T-helper 1 cell (primary cell): ENCODE measurements around the gene PRELID3B.
"Not testable (repeated sequence)": the region's sequence is repeated elsewhere in the genome, so short reads cannot be mapped to it uniquely, and the experiment has no call there.

Experiments used
- DNase-seq, 5 donors: peaks; one replicate each; pipeline ENCODE4 v3.0.0-alpha.2; 2012 to 2020

Gene PRELID3B

DNA sequence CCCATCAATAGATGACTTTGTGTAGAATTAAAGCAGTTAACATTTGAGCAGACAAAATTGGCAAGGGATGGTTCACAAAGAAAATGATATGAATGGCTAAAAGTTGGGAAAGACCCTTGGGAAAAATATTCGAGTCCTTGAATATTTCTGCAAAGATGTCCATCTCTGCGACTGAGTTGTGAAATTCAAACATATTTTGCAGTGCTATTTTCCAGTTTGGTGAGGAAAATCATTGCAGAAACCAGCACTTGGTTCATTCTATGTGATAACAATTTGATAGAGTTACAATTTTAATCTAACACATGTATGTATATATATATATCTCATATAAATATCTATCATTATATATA, 6.1 kb upstream of the PRELID3B start:
- no peak for DNase-seq

DNA sequence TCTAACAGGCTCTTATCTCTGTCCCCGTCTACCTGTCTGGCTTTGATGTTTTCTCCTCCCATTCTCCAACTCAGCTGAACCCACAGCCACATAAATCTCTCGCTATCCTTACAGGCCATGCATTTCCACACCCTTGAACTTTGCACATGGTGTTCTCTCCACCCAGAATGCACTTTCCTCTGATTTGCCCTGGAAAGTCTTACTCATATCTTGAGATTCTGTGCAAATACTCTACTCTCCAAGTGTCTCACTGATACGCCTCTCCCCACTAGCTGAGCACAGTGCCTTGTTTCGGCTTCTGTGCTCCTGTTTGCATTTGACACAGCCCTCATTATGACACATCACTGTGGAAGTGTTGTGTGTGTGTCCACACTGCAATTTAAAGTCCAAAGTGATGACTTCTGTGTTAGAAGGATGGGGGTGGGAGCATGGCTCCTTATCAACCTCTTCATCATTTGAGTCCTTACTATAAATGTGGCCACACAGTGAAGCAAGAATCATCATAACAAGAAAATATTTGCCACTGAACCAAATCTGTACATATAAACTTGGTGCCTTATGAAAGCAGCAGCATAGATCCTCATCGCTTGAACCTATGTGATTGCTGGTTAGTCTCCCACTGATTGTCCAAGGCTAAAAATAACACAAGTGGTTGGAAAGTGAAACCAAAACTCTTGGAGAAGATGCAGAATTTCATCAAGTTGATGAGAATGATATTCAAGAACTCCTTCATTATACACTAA, 5.5 kb upstream of the PRELID3B start:
- peak in 1 of 5 donors; percentile 35 for DNase-seq

DNA sequence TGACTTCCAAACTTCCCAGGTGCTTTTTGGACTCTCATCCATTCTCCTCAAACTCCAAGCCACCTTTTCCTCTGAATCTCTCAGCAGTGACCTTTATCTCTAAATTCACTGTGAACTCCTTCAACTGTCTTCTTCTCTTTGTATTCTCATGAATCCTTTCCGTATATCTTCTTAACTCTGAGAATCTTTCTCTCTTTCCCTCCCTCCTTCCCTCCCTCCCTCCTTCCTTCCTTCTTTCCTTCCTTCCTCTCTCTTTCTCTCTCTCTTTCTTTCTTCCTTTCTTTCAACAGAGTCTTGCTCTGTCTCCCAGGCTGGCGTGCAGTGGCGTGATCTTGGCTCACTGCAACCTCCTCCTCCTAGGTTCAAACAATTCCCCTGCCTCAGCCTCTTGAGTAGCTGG, 4.3 kb upstream of the PRELID3B start:
- DNase-seq = no peak

DNA sequence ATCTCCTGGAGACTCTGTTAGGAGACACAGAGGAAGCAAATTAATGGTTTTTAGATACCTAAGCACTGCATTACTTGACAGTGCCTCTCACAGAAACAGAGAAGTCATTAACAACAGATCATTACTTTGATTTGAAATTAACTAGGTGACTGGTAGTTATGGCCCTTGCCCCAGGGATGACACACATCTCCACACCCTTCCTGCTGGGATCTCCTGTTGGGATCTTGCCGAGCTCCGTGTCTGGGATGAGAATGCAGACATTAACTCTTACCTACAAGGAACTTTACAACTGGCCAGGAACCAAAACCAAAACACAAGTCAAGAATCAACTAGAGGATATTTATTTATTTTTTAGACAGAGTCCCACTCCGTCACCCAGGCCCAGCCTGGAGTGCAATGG, 2.2 kb upstream of the PRELID3B start:
- no peak for DNase-seq

DNA sequence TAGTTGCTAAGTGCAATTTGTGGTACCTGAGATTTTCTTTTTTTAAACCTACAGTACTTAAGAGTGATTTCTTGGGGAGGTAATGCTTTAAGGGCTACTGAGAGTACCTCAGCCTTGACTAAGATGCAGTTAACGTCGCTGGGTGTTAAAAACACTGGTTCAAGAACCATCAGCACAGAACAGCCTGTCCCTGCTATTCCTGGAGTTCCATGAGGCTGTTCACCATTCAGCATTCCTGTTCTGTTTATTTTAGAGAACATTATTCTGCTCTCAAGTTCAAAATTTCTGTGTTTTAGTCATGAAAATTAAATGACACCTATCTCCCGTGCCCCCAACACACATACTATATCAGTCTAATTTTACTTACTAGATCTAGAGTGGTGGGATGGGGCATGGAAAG, 1.7 kb upstream of the PRELID3B start:
- DNase-seq = no peak

DNA sequence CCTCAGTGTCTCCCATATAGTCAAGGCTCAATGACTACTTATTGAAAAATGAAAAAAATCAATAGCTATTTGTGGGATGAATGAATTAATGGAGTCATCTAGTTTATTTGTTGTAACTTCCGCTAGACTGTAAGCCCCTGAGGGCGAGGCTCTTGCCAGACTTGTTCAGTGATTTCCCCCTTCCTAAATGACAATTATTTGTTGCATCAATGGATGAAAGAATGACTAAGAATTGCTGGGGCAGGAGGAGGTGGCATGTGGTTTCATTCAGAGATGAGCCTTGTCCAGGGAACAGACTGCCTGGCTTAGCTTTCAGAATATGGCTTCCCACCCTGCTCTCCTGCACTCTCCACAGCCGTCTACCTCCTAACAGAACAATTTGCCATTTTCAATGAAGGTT, 1.1 kb upstream of the PRELID3B start:
- DNase-seq = no peak

DNA sequence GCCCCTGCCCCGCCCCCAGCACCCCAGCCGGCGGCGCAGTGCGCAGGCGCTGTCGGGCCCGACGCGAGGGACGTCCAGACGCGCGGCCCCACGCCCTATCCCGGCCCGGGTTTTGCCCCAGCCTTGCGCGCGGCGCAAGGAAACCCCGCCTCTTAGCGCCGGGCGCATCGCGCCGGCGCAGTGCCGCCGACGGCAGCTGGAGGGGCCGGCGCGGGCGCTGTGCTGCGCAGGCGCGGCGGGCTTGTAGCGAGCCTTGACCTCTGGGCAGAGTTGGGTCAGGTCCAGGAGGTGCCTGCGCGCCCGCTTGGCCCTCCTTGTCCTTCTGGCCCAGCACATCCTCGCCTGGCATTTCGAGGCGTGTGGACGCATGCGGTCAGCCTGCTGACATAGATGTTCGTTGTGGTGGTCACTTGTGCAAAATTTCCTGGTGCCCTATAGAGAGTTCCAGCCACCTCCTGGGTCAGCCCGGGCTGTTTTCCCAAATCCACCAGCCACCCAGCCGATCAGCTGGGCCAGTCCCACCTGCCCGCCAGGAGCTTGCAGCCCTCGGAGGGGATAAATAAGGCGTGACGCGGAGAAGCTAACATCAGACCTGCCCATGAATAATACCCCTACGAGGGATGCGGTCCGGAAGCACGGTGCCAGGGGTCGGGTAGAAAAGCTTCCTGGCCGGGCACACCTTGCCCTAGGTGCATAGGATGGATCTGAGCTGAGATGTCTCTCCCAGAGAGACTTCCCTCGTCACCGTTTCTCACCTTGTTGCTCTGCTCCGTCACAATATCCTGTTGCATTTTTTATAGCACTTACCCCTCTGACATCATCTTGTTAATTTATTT, 428 bp upstream of the PRELID3B start:
- DNase-seq = peak; percentile 88 to 95 (median 91)

DNA sequence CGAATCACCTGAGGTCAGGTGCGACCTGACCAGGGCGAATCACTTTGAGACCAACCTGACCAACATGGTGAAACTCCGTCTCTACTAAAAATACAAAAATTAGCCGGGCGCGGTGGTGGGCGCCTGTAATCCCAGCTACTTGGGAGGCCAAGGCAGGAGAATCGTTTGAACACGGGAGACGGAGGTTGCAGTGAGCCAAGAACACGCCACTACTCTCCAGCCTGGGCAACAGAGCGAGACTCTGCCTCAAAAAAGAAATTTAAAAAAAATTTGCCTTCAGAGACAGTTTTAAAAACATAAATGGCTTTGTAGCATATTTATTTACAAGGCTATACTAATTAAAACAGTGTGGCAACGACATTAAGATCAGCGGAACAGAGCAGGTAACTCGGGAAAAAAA, 1.1 kb downstream of the PRELID3B start:
- not testable (repeated sequence) for DNase-seq

DNA sequence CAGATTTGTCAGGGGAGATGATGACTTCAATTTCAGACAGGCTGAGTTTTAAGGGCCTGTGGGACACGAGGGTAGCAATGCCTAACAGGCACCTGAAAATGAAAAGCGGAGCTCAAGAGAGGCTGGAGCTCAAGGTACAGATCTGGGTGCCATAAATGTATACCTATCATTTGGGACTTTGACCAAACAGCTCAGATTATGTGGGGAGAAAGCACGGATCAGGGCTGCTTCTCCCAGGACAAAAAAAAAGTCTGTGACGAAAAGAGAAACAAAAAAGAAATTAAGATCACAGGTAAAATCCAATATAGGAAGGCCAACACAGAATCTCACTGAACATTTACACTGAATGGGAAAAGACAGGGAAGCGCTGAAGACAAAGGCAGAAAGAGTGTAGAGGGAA, 1.9 kb downstream of the PRELID3B start:
- DNase-seq = no peak

DNA sequence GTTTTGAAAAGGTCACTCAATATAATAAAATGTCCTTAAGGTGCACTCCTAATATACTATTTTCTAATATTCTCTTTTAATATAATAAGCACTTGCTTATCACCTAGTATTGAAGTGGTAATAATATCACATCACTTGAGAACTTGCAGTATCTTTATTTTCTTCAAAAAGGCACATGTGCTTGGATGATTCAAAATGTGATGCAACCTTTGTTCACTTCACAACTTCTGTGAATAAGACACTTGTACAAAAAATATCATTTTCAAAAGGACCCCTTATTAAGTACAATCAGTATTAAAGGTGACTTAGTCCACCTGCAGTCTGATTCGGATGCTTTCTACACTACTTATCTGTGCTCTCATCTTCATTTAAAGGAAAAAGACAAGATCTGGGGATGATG, 3.4 kb downstream of the PRELID3B start:
- no peak for DNase-seq

DNA sequence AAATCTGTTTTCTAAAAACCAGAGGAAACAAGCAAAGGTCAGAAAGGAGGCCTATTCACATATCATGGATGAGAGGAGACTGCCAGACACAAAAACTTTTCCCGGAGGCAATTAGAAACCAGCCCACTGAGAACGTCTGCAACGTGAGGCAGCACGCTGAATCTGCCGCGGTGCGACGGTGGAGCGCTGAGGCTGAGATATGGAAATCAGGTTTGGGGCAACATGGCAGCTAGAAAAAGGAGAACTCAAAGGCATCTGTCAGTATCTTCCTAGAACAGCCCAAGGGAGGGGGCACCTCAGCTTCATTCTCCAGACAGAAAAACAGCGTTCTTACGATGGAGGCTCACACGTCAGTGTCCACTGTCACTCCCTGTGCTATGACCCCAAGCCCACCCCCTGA, 5.2 kb downstream of the PRELID3B start:
- DNase-seq = no peak

DNA sequence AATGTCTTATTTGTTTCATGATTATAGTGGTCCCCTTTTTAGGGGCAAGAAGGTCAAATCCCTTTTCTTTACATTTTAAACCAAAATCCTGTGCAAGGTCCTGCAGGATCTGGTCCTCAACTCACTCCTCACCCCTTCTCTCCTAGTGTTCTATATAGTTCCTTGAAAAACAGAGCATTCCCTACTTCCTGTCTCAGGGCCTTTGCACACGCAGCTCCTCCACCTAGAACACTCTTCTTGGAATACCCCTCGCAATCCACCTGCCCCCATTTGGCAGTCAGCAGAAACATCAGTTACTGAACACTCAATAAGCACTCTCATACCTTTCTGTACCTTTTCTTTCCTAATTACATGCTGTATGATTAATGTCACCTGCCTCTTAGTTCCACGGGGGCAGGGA, 7.2 kb downstream of the PRELID3B start:
- no peak for DNase-seq

DNA sequence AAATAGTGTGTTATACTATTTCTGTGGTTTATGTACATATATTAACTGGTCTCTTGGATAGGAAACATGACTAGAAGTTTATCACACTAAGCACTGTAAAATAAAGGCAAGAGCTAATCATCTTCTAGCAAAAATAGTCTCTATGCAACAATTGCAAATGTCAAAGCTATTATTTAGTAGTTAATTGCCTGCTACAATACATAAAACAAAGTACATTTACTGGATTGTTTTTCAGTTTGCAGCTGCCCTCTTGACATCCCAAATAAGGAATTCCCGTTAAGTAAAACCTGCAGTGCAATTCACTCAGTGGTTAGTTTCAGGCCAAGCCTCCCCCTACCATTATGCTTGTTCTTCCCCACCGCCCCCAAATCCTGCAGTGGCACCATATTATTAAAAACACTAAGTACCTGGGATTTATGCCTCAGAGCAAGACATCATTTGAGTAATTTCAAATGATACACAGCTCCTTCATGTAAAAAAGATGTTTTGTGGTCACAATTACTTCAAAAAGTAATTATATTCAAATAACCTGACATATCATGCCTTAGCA, 8.9 kb downstream of the PRELID3B start:
- DNase-seq = no peak

DNA sequence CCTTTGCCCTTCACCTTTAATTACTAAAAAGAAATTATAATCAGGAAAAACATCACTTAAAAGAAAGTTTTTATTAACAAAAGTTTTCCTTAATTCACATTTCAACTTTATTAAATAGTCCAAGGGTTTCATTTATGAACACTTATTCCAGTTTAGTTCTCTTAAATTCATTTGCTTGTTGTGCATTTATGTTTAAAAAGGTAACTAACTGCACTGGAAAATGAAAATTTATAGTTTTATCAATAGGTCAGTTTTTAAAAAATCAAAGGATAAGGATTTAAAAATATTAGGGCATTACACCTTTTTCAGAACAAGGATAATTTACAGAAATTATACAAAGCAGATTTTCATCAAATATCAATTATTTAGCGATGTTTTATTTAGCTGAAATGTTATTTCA, 9.5 kb downstream of the PRELID3B start:
- DNase-seq = no peak

DNA sequence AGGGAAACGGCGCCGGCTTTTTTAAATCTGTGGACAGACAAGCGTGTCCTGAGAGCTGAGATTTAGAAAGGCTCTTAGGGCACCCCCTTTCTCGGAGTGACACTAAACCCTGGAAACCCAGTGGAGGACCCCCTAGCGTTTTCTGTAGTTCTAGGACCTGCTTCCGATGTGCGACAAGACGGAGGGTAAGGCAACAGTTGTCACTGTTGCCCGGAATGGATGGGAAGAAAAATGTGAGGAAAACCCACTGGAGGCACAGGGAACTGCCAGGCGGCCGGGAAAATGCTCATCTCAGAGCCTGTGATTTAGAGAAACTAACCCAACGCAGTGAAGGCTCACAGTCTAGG, 9.9 kb downstream of the PRELID3B start:
- no peak for DNase-seq

DNA sequence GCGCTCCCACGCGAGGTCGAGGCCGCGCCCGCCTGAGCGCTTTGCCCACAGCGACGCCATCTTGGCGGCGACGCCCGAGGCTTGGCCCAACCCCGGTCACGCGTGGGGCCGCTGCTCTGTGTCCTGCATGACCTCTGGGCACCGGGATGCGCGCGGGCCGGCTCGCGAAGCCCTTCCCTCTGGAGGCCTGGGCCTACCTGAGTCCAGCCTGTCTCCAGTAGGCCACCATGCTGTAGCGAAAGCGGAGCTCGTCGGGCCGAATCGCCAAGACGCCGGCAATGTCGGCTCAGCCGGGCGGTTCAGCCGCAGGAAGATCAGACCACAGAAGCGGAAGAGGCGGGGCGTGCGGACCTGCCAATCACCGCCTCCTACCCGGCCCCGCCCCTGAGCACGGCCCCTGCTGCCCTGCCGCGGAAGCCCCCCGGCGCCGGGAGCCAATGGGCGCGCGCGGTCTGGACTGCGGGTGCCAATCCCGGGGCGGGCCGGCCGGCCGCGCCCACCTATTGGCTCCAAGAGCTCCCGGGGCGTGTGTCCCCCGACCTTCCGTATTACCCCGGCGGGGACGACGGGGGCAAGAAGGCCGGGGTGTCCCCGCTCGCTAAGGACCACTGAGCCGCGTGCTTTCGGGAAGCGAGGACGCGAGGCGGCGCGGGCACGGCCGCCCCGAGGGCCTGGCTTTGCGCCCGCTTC, 10.4 kb downstream of the PRELID3B start, which contains the start of gene ATP5F1E:
Gene ATP5F1E, minus strand, starts transcription at position 313 of the 690 bp plus-strand sequence. Its CDS starts 84 bp downstream, at position 229.
- peak; percentile 94 to 99 (median 96) for DNase-seq

DNA sequence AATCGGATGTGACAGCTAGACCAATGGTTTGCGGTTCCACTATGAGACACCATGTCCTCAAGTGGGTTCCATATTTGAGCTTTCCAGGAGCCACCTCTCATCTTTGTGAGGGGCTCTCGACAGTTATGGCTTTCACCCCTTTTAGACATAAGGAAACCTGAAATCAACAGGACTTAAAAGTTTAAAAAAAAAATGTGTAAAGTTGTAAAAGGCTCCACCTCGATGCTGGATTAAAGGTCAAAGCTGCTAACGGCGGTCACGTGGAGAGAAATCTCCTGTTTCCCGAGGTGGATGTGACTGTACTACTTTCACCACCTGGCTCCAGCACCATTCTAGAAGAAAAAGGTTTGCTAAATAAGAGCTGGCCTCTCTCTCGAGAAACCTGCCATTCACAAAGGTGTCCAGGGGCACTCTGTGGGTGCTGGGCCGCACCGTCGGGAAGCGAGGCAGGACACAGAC, 11.0 kb downstream of the PRELID3B start:
- peak in 1 of 5 donors; percentile 35 for DNase-seq

DNA sequence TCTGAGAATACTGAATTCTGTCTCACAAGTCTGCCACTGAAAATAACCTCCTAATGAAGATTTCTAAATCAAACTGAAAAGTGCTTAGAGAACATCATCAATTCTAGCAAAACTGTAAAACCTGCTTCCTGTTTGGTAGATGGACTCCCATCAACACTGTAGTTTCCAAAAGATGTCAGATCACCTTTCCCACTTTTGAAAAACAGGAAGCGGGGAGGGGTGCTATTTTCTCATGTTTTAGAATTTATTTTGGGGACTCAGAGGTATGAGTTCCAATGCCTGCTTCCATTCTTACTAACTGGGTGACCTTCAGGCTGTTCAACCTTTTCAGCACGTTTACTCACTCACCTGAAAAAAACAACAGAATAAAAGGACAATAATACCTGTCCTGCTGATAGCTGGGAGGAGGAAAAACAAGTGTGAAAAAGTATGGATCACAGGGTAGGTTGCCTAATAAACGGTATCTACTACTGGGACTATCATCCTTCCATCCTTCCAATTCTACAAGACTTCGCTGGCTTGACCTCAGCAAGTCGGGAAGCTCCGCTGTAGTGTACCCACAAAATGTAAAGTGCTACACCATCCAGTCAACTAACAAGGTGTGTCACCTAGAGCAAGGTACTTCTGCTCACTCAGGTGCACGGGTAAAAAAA, 11.5 kb downstream of the PRELID3B start:
- DNase-seq = no peak

DNA sequence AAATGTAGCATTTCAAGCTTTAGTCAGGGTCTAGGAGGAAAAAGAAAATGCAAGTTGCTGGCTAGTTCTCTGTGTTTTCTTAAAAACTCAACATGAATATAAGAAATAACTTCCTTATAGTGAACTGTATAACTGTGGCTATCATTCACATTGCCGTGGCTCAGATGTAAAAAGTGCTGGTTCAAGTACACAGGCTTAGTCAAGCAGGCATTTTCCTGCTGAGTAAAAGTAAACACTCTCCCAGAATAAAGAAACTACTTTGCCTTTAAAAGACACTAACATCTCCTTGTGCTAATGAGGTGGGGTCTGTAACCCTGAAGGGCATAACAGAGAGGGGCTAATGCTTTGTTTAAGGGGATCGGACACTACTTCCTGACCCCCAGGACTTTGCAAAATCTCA, 13.8 kb downstream of the PRELID3B start:
- no peak for DNase-seq

DNA sequence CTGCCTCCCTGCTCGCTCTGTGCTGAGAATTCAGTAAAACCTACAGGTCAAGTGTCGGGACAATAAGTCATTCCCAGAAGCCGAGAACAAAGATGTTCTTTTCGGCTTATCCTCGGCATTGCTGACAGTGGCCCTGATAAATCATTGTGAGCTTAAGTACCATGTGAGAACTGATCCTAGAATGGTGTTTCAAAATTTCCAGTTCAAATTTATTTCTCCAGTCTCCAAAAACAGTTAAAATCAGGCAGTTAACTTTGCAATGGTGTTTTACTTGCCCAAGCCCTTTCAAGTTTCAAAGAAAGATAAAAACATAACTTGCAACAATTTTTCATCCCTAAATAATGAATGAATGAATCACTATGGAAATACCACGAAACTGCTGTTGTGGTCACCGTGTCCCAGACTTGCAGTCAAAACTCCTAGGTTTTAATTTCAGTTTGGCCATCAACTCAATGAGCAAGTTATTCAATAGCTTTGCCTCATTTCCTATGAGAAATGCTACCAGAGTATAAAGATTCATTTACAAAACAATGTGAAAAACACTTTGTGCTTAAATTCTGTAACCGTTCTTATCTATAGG, 14.8 kb downstream of the PRELID3B start:
- DNase-seq = no peak

DNA sequence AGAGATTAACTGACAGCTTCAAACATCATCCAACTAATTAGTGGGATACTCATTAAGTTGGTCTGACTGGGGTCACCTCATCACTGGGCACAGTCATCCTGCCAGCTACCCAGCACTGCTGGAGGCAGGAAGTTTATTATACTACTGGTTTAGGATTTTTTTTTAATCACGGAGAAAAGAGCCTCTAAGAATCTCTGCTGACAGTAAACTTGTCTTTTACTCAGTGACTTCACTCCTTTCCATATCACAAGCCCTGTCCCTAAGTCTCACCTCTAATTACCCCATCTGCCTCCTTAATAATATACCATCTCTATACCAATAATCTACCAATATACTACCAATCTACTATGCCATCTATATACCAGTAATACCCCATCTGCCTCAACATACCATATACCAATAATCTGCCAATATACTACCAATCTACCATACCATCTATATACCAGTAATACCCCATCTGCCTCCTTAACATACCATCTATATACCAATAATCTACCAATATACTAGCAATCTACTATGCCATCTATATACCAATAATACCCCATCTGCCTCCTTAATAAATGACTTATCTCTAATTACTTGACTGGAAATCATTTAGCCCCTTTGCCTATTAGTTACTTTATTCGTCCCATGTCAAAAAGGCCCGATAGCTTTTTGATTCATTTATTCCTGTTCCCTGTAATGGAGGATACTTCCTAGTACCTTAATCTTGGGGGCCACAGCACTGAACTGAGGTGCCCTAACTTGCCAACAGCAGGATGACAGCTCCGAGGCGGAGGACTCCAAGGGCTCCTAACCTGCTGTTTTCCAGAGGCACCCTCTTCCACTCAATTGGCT, 15.5 kb downstream of the PRELID3B start:
- no peak for DNase-seq
